ENCODE data around the gene TRIO.

DNA sequence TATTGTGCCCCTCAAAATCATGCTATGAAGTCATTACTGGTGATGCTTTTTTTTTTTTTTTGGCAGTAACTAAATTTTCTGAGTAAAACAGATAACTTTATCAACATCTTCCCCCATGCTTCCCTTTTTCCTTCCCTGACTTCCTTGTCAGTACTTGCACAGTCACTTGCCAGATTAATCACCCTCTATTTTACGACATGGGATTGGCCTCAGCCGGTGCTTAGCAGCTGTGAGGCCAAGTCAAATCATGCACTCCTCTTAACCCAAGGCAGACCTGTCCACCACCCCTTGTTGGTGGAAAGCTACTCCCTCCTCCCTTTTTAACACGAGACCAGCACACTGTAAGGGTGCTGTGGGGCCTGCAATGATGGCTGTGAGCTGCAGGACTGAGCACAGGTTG, 320.5 kb downstream of the TRIO start:
- TF ChIP-seq ZNF19 (tag by site-specific recombination; IDR thresholded peaks at IDR 0.05; ENCODE audit: low read depth) (no peak), ZNF830 (tag by site-specific recombination; IDR thresholded peaks at IDR 0.05; ENCODE audit: low read depth) (no peak), SP7 (tag by site-specific recombination; IDR thresholded peaks at IDR 0.05) (no peak), ZNF274 (IDR thresholded peaks at IDR 0.05; ENCODE audit: low read length) (no peak), ZNF274 (tag by site-specific recombination; IDR thresholded peaks at IDR 0.05; ENCODE audit: borderline replicate concordance) (no peak), ZNF121 (tag by site-specific recombination; IDR thresholded peaks at IDR 0.05) (no peak), PBX3 (CRISPR knock-in tag; IDR thresholded peaks at IDR 0.05) (no peak), IKZF3 (tag by site-specific recombination; IDR thresholded peaks at IDR 0.05) (peak; percentile 53), ZNF37A (tag by site-specific recombination; IDR thresholded peaks at IDR 0.05) (no peak), MYNN (tag by site-specific recombination; IDR thresholded peaks at IDR 0.05; ENCODE audit: borderline replicate concordance) (no peak), ZNF391 (tag by site-specific recombination; IDR thresholded peaks at IDR 0.05; ENCODE audit: borderline replicate concordance, low read depth) (no peak), ZNF501 (tag by site-specific recombination; IDR thresholded peaks at IDR 0.05) (no peak), ZNF449 (tag by site-specific recombination; IDR thresholded peaks at IDR 0.05) (no peak)
- TF ChIP-seq, protein P1, sequence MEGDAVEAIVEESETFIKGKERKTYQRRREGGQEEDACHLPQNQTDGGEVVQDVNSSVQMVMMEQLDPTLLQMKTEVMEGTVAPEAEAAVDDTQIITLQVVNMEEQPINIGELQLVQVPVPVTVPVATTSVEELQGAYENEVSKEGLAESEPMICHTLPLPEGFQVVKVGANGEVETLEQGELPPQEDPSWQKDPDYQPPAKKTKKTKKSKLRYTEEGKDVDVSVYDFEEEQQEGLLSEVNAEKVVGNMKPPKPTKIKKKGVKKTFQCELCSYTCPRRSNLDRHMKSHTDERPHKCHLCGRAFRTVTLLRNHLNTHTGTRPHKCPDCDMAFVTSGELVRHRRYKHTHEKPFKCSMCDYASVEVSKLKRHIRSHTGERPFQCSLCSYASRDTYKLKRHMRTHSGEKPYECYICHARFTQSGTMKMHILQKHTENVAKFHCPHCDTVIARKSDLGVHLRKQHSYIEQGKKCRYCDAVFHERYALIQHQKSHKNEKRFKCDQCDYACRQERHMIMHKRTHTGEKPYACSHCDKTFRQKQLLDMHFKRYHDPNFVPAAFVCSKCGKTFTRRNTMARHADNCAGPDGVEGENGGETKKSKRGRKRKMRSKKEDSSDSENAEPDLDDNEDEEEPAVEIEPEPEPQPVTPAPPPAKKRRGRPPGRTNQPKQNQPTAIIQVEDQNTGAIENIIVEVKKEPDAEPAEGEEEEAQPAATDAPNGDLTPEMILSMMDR (tag by site-specific recombination; IDR thresholded peaks at IDR 0.05), result no peak
- TF ChIP-seq, protein P2, sequence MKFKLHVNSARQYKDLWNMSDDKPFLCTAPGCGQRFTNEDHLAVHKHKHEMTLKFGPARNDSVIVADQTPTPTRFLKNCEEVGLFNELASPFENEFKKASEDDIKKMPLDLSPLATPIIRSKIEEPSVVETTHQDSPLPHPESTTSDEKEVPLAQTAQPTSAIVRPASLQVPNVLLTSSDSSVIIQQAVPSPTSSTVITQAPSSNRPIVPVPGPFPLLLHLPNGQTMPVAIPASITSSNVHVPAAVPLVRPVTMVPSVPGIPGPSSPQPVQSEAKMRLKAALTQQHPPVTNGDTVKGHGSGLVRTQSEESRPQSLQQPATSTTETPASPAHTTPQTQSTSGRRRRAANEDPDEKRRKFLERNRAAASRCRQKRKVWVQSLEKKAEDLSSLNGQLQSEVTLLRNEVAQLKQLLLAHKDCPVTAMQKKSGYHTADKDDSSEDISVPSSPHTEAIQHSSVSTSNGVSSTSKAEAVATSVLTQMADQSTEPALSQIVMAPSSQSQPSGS (tag by site-specific recombination; IDR thresholded peaks at IDR 0.05; ENCODE audit: low read depth), result no peak
